NCI-H345 (cell line): Measurements from ENCODE around the gene MARS2.
A peak's percentile ranks its signal among the peaks of the same experiment; 100 is the strongest.
"Not testable (repeated sequence)": the region's sequence is repeated elsewhere in the genome, so short reads cannot be mapped to it uniquely, and the experiment has no call there.

Source experiments
- DNase-seq: peaks from one replicate; lab custom pipeline; 2025; lab: John Stamatoyannopoulos, UW

MARS2 gene

DNA sequence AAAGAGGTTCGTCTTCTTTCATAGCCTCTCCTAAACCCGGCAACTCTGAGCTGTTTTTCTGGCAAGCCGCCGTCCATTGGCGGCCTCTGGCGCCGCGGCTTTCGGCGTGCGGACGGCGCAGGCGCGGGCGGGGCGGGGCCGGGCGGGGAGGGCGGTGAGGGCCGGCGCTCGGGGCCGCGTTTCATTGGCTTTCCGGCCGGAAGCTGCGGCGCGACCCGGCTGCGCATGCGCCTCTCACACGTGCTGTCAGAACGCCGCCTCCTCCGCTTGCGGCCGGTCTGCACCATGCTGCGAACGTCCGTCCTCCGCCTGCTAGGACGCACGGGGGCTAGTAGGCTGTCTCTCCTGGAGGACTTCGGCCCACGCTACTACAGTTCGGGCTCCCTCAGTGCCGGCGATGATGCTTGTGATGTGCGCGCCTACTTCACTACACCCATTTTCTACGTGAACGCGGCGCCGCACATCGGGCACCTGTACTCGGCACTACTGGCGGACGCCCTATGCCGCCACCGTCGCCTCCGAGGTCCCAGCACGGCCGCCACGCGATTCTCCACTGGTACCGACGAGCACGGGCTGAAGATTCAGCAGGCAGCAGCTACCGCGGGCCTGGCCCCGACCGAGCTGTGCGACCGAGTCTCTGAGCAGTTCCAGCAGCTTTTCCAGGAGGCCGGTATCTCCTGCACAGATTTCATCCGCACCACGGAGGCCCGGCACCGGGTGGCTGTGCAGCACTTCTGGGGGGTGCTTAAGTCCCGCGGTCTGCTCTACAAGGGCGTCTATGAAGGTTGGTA, at the start of gene MARS2:
Gene MARS2, plus strand, starts transcription at position 249 of the 791 bp plus-strand sequence. Its CDS starts 37 bp downstream, at position 286.
- peak; percentile 92 for DNase-seq

DNA sequence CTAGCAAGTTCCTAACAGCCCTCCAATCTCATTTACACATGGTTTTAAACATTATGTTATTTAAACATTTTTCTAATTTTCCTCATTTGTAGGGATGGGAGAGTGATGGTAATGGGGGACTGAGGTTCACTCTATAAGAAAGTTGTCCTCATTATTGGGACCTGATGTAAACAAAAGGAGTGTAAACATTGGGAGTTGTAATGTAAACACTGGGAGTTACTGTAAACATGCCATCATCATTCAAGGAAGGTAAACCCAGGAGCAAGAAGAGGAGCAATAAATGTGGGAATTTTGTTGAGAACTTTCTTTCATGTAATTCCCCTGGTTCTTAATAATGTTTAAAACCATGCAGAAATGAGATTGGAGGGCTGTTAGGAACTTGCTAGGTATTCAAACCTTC, 47.6 kb upstream of the MARS2 start:
- DNase-seq, result no peak

DNA sequence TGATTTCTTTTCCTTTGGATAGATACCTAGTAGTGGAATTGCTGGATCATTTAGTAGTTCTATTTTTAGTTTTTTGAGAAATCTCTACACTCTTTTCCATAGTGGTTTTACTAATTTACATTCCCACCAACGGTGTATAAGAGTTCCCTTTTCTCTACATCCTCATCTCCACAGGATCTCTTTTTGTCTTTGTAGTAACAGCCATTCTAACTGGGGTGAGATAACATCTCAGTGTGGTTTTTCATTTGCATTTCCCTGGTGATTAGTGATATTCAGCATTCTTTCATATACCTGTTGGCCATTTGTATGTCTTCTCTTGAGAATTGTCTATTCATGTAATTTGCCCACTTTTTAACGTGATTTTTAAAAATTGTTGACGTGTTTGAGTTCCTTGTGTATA, 43.5 kb upstream of the MARS2 start:
- DNase-seq, result no peak

DNA sequence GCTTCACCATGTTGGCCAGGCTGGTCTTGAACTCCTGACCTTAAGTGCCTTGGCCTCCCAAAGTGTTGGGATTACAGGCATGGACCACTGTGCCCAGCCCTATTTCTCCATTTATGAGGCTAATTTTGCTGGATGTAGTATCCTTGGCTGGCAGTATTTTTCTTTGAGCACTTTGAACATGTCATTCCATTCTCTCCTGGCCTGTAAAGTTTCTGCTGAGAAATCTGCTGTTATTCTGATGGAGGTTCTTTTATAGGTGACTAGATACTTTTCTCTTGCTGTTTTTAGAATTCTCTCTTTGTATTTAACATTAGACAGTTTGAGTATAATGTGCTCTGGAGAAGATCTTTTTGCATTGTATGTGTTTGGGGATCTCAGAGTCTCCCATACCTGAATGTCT, 38.9 kb upstream of the MARS2 start:
- no peak for DNase-seq

DNA sequence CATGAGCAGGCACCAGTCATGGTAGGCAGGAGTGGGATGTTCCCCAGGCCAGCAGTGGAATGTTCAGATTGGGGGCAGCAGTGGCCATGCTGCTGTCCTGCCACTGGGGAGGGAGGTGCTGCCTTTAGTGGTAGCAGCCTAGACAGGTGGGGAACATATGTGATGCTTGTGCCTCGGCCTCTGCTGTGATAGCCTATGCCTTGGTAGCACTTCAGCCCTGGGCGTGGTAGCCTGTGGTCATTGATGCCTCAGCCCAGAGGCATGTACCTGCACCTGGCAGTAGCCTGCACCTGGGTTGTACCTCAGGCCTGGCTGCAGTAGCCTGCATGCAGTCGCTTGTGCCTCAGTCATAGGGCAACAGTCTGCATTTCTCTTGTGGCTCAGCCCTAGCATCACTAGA, 36.9 kb upstream of the MARS2 start:
- DNase-seq, result no peak

DNA sequence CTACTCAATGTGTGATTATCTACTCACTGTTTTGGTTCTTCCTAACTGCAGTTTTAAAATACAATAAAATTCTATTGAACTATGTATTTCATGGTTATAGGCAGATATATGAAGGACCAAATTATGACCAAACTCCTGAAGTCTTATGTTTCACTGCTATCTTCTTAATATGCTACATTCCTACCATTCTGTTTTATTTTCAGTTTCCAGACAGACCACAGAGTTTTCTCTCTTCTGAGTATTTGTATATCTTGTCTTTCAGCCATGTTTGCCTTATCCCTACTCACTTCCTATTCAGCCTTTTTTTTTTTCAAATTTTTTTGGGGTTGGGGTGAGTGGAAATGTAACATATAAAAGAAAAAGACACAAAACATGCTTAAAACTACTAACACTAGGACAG, 36.1 kb upstream of the MARS2 start:
- no peak for DNase-seq

DNA sequence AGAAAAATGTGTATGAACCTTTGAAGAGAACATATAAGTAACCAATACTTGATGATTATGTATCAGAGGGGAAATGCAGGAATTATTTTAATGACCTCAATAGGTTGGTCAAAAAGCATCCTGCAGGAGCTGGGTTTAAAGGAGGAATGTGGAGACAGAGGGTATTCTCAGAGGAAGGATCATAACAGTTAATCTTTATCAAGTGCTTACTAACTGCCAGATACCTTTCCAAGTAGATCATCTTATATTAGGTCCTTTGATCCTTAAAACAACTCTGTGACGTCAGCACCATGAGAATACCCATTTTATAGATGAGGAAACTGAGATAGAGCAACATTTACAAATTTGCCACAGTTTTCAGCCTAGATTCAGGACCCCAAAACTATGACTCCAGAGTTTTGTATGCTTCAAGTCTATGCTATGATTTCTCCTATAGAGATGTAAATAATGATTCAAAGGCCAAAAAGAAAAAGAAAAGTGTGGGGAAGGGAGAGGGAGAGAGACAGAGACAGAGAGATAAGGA, 32.7 kb upstream of the MARS2 start:
- no peak for DNase-seq

DNA sequence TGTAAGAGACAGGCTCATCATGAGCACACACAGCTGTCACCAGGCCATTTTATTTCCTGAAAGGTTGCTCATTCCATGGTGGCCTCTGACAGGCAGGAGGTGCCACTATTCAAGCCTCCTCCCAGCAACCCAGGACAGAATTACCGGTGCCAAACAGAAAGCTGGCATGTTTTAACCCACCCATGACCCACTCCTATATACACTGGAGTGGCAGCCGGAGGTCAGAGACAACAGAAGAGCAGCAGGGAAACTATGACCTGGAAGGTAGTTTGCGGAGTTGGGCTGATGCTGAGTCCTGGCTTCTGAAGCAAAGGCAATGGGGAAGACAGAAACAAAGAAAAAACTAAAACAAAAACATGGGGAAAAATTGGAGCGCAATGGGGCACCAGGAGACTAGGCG, 32.1 kb upstream of the MARS2 start:
- no peak for DNase-seq

DNA sequence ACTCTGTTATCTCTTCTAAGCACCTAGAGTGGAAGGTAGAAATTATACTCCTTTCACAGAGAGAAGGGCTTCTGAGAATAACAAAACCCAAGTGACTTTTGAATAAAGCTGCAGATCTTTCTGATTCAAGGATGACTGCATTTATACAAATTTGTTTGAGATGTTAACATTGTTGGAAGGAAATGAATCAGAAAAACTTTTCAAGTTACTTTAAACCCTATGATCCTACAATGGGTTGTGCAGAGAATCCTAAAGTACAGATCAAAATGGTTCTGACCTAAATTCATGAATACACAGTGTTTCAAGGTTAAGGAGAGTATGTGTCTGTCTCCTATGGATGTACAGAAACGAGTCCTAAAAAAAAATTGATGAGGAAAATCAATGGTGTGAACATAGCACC, 31.6 kb upstream of the MARS2 start:
- DNase-seq, result no peak

DNA sequence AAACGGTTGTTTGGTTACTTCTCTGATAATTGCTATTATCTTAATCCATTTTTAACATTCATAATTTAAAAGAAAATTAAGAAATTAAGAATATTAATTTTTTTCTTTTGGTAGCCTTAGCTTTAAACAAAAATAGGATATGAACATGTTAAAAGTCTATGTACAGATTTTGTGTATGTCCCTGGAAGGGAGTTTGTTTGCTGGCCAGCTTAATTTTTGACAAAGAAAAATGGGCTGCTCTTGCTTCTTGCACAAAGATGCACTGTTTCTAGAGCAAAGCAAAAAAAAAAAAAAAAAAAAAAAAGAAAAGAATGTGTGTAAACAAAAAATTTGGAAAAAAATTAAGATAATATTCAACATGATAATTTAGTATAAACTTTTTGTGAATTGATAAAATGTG, 31.1 kb upstream of the MARS2 start:
- DNase-seq, result no peak

DNA sequence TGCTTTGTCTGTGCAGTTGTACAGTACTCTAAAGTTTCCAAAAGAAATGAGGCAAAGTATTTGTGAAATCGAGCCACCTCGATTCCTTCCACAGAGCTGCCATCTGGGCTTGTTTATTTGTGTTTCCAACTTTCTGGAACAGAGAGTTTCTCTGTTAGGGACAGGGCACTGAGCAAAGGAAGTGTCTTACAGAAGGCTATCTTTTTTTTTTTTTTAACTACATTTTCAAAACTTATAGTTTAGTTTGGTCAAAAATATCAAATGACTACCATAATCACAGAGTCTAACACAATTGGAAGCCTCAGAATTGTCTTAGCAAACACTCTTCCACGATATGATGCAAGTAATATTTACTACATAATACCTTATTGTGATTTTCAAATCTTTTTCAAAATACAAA, 30.6 kb upstream of the MARS2 start:
- no peak for DNase-seq

DNA sequence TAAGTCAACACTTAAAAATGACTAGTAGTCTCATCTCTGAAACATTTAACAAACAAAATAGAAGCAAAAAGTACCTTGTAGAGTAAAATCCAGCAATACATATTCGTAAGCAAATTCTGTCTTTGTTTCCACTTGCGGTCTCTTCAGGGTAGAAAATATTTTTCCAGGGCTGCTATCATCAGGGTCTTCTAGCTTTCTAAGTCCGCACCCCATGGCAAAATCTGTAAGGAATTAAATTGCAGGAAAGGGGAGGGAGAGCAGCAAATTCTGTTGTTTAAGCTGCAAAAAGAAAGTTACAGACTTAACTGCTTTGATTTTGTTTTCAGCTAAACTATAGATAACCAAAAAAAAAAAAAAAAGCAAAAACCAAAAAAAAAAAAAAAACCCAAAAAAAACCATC, 29.9 kb upstream of the MARS2 start, which contains the start of gene RFTN2:
Gene RFTN2, minus strand, starts transcription at position 342 of the 400 bp plus-strand sequence. Its CDS starts 129 bp downstream, at position 213.
- no peak for DNase-seq

DNA sequence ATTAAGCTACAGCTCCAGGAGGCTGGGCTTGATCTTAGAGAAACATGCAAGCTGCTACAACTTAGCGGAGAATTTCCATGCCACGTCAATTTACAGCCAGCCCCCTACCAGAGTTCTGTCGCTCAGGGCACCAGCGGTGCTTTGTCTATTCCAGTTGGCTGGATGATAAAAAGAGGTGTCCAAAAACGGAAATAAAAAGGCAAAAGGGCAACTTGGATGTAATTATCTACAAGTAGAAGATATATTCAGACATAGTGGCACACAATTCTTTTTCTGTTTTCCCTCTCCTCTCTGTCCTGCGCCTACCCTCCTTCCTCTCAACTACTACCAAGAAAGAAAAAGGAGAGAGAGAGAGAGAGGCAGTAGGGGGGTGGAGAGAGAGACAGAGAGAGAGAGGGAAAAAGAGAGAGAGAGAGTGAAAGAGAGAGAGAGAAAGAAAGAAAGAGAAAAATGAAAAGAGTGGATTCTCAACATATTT, 29.4 kb upstream of the MARS2 start:
- no peak for DNase-seq

DNA sequence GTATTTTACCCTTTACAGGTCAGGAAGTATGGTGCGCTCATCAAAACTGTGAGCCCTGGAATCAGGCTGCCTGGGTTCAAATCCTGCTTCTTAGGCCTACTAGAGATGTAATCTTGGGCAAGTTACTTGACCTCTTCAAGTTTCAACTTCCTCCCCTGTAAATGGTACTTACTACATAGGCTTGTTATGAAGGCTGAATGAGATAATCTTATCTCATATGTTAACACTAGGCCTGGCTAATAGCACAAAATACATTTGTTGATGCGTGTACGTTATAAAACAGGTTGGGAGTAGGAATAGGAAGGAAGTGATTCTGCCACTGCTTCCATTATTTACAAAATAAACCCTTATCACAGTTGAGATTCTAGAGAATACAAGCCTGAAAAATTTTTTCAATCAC, 28.1 kb upstream of the MARS2 start:
- DNase-seq, result no peak

DNA sequence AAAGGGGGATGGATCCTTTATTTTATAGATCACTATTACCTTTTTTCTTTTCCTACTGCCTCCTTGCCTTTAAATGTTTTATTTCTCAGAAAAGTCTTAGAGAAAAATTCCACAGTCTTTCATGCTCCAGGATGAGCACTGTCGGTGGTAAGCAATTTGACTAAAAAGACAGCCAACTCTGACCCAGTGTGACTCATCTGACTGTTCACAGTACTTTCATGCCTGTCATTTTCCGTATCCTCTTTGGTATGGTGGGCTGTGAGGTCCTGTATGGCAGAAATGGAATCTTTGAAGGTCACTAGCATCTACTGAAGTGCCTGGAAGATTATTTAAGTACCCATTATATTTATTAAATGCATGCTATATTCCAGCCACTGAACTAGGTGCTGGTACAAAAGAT, 27.7 kb upstream of the MARS2 start:
- no peak for DNase-seq

DNA sequence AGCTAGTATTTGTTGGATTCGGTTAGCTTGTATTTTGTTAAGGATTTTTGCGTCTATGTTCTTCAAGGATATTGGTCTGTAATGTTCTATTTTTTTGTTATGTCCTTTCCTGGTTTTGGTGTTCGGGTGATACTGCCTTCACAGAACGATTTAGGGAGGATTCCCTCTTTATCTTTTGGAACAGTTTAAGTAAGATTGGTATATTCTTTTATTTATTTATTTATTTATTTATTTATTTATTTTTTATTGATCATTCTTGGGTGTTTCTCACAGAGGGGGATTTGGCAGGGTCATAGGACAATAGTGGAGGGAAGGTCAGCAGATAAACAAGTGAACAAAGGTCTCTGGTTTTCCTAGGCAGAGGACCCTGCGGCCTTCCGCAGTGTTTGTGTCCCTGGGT, 10.0 kb upstream of the MARS2 start:
- not testable (repeated sequence) for DNase-seq

DNA sequence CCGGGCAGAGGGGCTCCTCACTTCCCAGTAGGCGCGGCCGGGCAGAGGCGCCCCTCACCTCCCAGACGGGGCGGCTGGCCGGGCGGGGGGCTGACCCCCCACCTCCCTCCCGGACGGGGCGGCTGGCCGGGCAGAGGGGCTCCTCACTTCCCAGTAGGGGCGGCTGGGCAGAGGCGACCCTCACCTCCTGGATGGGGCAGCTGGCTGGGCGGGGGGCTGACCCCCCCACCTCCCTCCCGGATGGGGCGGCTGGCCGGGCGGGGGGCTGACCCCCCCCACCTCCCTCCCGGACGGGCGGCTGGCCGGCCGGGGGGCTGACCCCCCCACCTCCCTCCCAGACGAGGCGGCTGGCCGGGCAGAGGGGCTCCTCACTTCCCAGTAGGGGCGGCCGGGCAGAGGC, 9.2 kb upstream of the MARS2 start:
- DNase-seq, result not testable (repeated sequence)

DNA sequence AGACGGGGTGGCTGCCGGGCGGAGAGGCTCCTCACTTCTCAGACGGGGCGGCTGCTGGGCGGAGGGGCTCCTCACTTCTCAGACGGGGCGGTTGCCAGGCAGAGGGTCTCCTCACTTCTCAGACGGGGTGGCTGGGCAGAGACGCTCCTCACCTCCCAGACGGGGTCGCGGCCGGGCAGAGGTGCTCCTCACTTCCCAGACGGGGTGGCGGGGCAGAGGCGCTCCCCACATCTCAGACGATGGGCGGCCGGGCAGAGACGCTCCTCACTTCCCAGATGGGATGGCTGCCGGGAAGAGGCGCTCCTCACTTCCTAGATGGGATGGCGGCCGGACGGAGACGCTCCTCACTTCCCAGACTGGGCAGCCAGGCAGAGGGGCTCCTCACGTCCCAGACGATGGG, 8.6 kb upstream of the MARS2 start:
- DNase-seq, result not testable (repeated sequence)

DNA sequence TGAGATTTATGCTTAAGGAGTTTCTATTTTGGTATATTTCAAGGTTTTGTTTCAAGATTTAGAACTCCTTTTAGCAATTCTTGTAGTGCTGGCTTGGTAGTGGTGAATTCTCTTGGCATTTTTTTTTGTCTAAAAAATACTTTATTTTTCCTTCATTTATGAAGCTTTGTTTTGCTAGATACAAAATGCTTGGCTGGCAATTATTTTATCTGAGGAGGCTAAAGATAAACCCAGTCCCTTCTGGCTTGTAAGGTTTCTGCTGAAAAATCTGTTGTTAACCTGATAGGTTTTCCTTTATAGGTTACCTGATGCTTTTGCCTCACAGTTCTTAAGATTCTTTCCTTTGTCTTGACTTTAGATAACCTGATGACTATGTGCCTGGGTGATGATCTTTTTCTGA, 5.4 kb upstream of the MARS2 start:
- DNase-seq, result not testable (repeated sequence)

DNA sequence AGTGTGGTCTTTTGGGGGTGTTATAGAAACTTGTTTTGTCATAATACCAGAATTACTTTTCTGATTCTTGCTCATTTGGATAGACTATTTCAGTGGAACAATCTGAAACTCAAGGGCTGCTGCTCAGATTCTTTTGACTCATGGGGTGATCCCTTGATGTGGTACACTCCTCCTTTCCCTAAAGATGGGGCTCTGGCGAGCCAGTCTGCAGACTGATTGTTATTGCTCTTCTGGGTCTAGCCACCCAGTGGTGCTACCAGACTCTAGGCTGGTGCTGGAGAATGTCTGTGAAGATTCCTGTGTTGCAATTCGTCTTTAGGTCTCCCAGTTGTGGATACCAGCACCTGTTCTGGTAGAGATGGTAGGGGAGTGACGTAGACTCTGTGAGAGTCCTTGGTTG, 4.2 kb upstream of the MARS2 start:
- no peak for DNase-seq

DNA sequence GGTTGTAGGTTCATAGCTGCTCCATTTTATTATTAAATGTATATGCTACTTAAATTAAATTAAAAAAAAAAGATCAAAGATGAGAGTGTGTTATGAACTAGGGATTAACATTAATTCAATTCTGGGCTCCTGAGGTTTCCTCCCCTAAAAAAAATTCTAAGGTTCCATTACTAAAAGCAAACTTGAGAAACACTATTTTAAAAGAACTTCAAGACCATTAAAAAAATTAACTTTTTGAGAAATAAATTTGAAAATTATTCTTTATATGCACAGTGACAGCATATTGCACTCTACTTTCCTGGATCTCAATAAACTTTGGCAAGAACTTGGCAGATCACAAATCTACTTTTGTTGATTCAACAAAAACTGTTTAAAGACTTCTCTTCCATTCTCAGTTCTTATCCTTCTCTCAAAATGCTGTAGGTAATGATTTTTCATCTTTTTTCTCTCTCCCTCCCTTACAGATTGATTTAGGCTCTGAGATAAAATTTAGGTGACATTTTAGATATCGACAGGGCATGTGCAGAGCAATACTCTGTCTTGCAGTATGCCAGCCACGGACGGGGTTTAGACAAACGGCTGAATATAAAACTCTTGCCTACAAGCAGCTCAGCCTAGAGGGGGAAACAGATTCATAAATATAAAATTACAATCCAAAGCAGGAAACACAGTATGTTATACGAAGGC, 592 bp upstream of the MARS2 start:
- DNase-seq, result no peak

DNA sequence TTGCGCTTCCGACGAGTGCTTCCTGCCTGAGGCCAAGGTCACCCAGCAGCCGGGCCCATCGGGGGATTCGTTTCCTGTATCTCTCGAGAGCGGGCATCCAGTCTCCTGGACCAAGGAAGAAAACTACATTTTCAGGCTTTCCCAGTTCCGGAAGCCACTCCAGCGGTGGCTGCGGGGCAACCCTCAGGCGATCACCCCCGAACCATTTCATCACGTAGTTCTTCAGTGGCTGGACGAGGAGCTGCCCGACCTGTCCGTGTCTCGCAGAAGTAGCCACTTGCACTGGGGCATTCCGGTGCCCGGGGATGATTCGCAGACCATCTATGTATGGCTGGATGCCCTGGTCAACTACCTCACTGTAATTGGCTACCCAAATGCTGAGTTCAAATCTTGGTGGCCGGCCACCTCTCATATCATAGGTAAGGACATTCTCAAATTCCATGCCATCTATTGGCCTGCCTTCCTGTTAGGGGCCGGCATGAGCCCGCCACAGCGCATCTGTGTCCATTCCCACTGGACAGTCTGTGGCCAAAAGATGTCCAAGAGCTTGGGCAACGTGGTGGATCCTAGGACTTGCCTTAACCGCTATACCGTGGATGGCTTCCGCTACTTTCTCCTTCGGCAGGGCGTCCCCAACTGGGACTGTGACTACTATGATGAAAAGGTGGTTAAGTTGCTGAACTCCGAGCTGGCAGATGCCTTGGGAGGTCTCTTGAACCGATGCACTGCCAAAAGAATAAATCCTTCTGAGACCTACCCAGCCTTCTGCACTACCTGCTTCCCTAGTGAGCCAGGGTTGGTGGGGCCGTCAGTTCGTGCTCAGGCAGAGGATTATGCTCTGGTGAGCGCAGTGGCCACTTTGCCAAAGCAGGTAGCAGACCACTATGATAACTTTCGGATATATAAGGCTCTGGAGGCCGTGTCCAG, 1.0 kb downstream of the MARS2 start:
- DNase-seq, result no peak
